KOPT-K1 (cell line): Measurements from ENCODE around the gene KRTAP9-1.
"Not testable (repeated sequence)": the region's sequence is repeated elsewhere in the genome, so short reads cannot be mapped to it uniquely, and the experiment has no call there.

Experiments
- H3K27ac ChIP-seq: fragments of 200-600 bp; sonication (generic); 2 replicates; pipeline ENCODE4 v1.5.1; 2016; ENCODE audit warnings: antibody characterized with exemption, mild to moderate bottlenecking, low read depth, low read length; ENCODE audit not compliant: poor library complexity, severe bottlenecking
- H3K36me3 ChIP-seq: fragments of 200-600 bp; sonication (generic); 2 replicates; pipeline ENCODE4 v1.5.1; 2017; ENCODE audit warnings: antibody characterized with exemption, mild to moderate bottlenecking, low read length, moderate library complexity; ENCODE audit not compliant: insufficient read depth
- H3K9me3 ChIP-seq: fragments of 200-600 bp; sonication (generic); 2 replicates; pipeline ENCODE4 v1.5.1; 2017; ENCODE audit warnings: antibody characterized with exemption, low read length, mild to moderate bottlenecking; ENCODE audit not compliant: insufficient read depth, poor library complexity, severe bottlenecking

The KRTAP9-1 gene

GRCh38 chr17:41189837-41190318 lies at the start of gene KRTAP9-1:
Gene KRTAP9-1 (plus strand): TSS chr17:41189887. CDS start chr17:41189887, 0 bp downstream.
- not testable (repeated sequence) for H3K36me3 ChIP-seq, H3K9me3 ChIP-seq, H3K27ac ChIP-seq

GRCh38 chr17:41140360-41141131 lies 49.1 kb upstream of the KRTAP9-1 start, which contains the start of gene KRTAP4-6:
Gene KRTAP4-6 (minus strand): TSS chr17:41140544. CDS start chr17:41140487, 57 bp downstream.
- Histone ChIP-seq H3K27ac (no peak within 1 kb of the TSS), H3K36me3 (no peaks in the 10 kb centered on the region), H3K9me3 (peaks cover 34% of the 10 kb centered on the region)

- H3K9me3 ChIP-seq = peaks cover 34% of the 10 kb centered on the region
Measured at GRCh38 chr17:41141361-41141760, 48.3 kb upstream of the KRTAP9-1 start.

GRCh38 chr17:41144846-41145245 lies 44.8 kb upstream of the KRTAP9-1 start:
- Histone ChIP-seq H3K36me3 (no peaks in the 10 kb centered on the region), H3K9me3 (peaks cover 31% of the 10 kb centered on the region), H3K27ac (no peak overlapping the region)

More at GRCh38 chr17:41141361-41141760, 48.3 kb upstream of the KRTAP9-1 start:
- H3K36me3 ChIP-seq = no peaks in the 10 kb centered on the region
- no peak overlapping the region for H3K27ac ChIP-seq

- H3K27ac ChIP-seq = no peak overlapping the region
- no peaks in the 10 kb centered on the region for H3K36me3 ChIP-seq
- peaks cover 27% of the 10 kb centered on the region for H3K9me3 ChIP-seq
Measured at GRCh38 chr17:41145261-41145660, 44.4 kb upstream of the KRTAP9-1 start.

- peaks cover 14% of the 10 kb centered on the region for H3K9me3 ChIP-seq
- no peaks in the 10 kb centered on the region for H3K36me3 ChIP-seq
- H3K27ac ChIP-seq = no peak overlapping the region
Measured at GRCh38 chr17:41147531-41148204, 42.0 kb upstream of the KRTAP9-1 start.

GRCh38 chr17:41148971-41149651 lies 40.6 kb upstream of the KRTAP9-1 start:
- not testable (repeated sequence) for H3K27ac ChIP-seq, H3K36me3 ChIP-seq, H3K9me3 ChIP-seq

GRCh38 chr17:41149652-41149985 lies 40.1 kb upstream of the KRTAP9-1 start, which contains the start of gene KRTAP4-5:
Gene KRTAP4-5 (minus strand): TSS chr17:41149825. CDS start chr17:41149767, 58 bp downstream.
- no peak within 1 kb of the TSS for H3K27ac ChIP-seq
- no peaks in the 10 kb centered on the region for H3K36me3 ChIP-seq
- H3K9me3 ChIP-seq = no peaks in the 10 kb centered on the region

GRCh38 chr17:41150026-41150425 lies 39.7 kb upstream of the KRTAP9-1 start:
- no peak overlapping the region for H3K27ac ChIP-seq
- no peaks in the 10 kb centered on the region for H3K9me3 ChIP-seq
- H3K36me3 ChIP-seq = no peaks in the 10 kb centered on the region

- no peak overlapping the region for H3K27ac ChIP-seq
- H3K36me3 ChIP-seq = no peaks in the 10 kb centered on the region
- no peaks in the 10 kb centered on the region for H3K9me3 ChIP-seq
Measured at GRCh38 chr17:41151525-41151924, 38.2 kb upstream of the KRTAP9-1 start.

- no peak overlapping the region for H3K27ac ChIP-seq
- H3K9me3 ChIP-seq = no peaks in the 10 kb centered on the region
- H3K36me3 ChIP-seq = no peaks in the 10 kb centered on the region
Measured at GRCh38 chr17:41153856-41154255, 35.8 kb upstream of the KRTAP9-1 start.

- H3K9me3 ChIP-seq, H3K27ac ChIP-seq, H3K36me3 ChIP-seq: not testable (repeated sequence)
Measured at GRCh38 chr17:41160190-41160589, 29.5 kb upstream of the KRTAP9-1 start.

- Histone ChIP-seq H3K9me3 (no peaks in the 10 kb centered on the region), H3K27ac (no peak within 1 kb of the TSS), H3K36me3 (no peaks in the 10 kb centered on the region)
Measured at GRCh38 chr17:41160648-41161047, 29.0 kb upstream of the KRTAP9-1 start, which contains the start of gene KRTAP4-4. Gene KRTAP4-4 (minus strand): TSS chr17:41160748. CDS start chr17:41160691, 57 bp downstream.

GRCh38 chr17:41163828-41164227 lies 25.9 kb upstream of the KRTAP9-1 start:
- H3K36me3 ChIP-seq = no peaks in the 10 kb centered on the region

GRCh38 chr17:41167561-41167960 lies 22.1 kb upstream of the KRTAP9-1 start:
- no peak overlapping the region for H3K27ac ChIP-seq
- no peaks in the 10 kb centered on the region for H3K36me3 ChIP-seq
- H3K9me3 ChIP-seq = no peaks in the 10 kb centered on the region

More at GRCh38 chr17:41163828-41164227, 25.9 kb upstream of the KRTAP9-1 start:
- no peaks in the 10 kb centered on the region for H3K9me3 ChIP-seq
- no peak overlapping the region for H3K27ac ChIP-seq
